Upper lobe of left lung (tissue), 4 donors: Measurements from ENCODE around the gene SPTBN5.
A peak's percentile ranks its signal among the peaks of the same experiment; 100 is the strongest.

Experiments used
- EP300 ChIP-seq, 4 donors: sonication (generic); formaldehyde crosslinking; IDR thresholded peaks; one replicate each; pipeline ENCODE4 v1.5.1; 2017; ENCODE audit warnings: antibody characterized with exemption in 4 of 4, control low read depth in 2 of 4
- POLR2A ChIP-seq, 4 donors: fragments of 450-650 bp; IDR thresholded peaks; one replicate each; pipeline ENCODE4 v1.5.1; 2016 to 2017; ENCODE audit warnings: antibody characterized with exemption in 4 of 4, mild to moderate bottlenecking in 2 of 4
- TF ChIP-seq, protein P1 (sequence below), 6 experiments: fragments of 450-650 bp in 4 of 6; fragments of 200-600 bp in 2 of 6; sonication (generic) in 2 of 6; IDR thresholded peaks; one replicate each; pipeline ENCODE4 v1.5.1; 2016 to 2019; ENCODE audit warnings: antibody characterized with exemption in 6 of 6

- TF ChIP-seq EP300 (IDR thresholded peaks at IDR 0.05) (no peak), POLR2A (IDR thresholded peaks at IDR 0.05) (peak in 3 of 4 donors; percentile 65 to 88 (median 83))
- TF ChIP-seq, protein P1, sequence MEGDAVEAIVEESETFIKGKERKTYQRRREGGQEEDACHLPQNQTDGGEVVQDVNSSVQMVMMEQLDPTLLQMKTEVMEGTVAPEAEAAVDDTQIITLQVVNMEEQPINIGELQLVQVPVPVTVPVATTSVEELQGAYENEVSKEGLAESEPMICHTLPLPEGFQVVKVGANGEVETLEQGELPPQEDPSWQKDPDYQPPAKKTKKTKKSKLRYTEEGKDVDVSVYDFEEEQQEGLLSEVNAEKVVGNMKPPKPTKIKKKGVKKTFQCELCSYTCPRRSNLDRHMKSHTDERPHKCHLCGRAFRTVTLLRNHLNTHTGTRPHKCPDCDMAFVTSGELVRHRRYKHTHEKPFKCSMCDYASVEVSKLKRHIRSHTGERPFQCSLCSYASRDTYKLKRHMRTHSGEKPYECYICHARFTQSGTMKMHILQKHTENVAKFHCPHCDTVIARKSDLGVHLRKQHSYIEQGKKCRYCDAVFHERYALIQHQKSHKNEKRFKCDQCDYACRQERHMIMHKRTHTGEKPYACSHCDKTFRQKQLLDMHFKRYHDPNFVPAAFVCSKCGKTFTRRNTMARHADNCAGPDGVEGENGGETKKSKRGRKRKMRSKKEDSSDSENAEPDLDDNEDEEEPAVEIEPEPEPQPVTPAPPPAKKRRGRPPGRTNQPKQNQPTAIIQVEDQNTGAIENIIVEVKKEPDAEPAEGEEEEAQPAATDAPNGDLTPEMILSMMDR (IDR thresholded peaks at IDR 0.05) = peak in 2 of 6 experiments; percentile 4 to 9
Observed at GRCh38 chr15:41827880-41828806, 65.7 kb downstream of the SPTBN5 start, which contains the start of gene JMJD7.
